IPS-18c (cell line): ENCODE measurements around the gene GNG7.

ENCODE experiments used
- H3K4me3 ChIP-seq: 2 replicates; pipeline ENCODE4 v1.7.0; 2013; ENCODE audit warnings: low read depth, mild to moderate bottlenecking, low read length, moderate library complexity; ENCODE audit not compliant: insufficient read depth
- H3K9me3 ChIP-seq: one replicate; pipeline ENCODE4 v1.6.1; 2013; ENCODE audit warnings: mild to moderate bottlenecking, low read length, moderate library complexity; ENCODE audit not compliant: control insufficient read depth, insufficient read depth

GNG7 gene

DNA sequence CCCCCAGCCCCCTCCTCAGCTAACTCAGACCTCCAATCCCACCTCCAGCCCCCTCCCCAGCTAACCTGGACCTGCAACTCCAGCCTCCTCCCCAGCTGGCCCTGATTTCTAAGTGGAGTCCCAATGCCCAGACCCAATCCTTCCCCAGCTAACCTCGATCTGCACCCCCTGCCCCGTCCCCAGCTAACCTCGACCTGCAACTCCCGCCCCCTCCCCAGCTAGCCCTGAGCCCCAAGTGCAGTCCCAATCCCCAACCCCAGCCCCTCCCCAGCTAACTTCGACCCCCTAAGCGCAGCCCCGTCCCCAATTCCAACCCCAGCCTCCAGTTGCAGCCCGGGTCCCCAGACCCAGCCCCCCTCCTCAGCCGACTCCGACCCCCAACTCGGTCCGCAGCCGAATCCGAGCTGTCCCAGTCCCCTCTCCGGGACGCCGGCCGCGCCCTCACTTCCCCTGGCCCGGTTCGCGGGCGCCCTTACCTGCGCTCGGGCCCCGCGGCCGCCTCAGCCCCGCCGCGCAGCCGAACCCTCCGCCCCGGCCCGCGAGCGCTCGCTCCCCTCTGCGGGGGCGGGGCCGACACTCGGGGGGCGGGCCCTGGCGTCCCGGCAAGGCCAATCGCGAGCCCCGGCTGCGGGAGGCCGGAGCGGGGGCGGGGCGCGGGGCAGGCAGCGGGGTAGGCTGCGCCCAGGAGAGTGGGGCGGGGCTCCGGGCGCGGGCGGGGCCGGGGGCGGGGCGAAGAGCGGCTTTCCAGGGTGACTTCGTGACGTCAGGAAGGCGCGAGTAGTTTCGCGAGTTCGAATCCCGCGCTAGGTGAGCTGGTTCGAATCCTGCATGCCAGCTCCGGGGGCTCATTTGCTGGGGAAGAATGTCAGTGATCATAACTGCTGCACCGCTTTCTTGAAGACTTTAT lies at the start of gene GNG7:
TSS of gene GNG7 (minus strand) at position 525 of the 907 bp plus-strand sequence. CDS start 182,006 bp downstream, outside the sequence.
- no peaks in the 10 kb centered on the region for H3K9me3 ChIP-seq
- H3K4me3 ChIP-seq: peak within 1 kb of the TSS; percentile 66

DNA sequence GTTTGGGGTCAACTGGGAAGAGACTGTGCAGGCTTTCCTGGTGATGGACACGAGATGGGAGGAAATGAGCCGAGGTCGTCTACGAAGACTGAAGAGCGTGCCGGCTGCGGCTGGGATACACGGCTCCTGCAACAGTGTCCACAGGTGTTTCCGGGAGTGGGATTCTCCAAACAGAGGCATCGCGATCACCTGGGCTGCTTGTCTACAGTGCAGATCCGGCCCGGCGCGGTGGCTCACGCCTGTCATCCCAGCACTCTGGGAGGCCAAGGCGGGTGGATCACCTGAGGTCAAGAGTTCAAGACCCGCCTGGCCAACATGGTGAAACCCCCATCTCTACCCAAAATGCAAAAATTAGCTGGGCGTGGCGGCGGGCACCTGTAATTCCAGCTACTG lies 48.9 kb upstream of the GNG7 start:
- no peak overlapping the region for H3K4me3 ChIP-seq
- no peaks in the 10 kb centered on the region for H3K9me3 ChIP-seq

DNA sequence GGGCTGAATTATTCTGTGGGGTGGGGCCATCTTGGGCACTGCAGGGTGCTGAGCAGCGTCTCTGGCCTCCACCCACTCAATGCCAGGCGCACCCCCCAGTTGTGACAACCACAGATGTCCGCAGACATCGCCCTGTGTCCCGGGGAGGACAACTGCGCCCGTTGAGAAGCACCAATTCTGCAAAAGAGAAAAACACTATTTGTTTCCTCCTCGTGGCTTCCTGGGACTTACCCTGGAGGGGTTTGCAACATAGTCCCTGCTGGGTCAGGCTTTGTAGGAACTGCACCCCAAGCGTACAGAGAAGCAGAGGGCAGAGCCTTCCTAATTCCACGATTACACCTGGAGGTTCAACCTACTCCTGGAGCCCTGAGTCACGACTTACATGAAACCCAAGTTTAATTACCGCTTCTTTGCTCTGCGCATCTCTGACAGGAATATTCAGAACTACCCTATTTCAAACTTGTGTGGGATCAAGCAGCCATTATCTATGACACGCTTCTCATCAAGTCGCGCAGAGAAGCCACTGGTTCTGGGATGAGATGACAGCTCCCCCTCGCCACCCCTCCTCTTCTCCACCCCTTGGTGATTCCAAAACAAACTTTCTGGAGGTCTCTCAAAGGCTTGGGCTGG lies 48.4 kb upstream of the GNG7 start:
- Histone ChIP-seq H3K9me3 (no peaks in the 10 kb centered on the region), H3K4me3 (no peak overlapping the region)

DNA sequence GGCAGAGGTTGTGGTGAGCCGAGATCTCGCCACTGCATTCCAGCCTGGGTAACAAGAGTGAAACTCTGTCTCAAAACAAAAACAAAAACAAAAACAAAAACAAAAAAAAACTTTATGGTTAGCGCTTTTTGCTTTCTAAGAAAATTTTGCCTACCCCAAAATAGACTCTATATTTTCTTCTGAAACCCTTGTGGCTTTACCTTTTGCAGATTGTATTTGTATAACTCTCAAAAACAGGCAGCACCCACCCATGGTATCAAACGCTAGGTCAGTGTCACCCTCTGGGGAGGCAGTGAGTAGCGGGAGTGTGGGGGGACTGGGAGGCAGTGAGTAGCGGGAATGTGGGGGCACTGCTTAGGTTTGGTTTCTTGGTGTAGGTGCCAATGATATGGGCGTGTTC lies 44.9 kb upstream of the GNG7 start:
- Histone ChIP-seq H3K4me3 (no peak overlapping the region), H3K9me3 (no peaks in the 10 kb centered on the region)

DNA sequence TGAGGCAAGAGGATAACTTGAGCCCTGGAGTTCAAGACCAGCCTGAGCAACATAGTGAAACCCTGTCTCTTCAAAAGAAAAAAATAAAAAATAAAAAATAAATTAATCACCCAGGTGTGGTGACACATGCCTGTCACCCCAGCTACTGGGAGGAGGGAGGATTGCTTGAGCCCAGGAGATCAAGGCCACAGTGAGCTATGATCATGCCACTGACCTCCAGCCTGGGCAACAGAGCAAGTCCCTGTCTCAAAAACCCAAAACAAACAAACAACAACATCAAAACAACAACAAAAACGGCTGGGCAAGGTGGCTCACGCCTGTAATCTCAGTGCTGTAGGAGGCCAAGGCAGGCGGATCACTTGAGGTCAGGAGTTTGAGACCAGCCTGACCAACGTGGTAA lies 41.6 kb upstream of the GNG7 start:
- no peak overlapping the region for H3K4me3 ChIP-seq
- no peaks in the 10 kb centered on the region for H3K9me3 ChIP-seq

DNA sequence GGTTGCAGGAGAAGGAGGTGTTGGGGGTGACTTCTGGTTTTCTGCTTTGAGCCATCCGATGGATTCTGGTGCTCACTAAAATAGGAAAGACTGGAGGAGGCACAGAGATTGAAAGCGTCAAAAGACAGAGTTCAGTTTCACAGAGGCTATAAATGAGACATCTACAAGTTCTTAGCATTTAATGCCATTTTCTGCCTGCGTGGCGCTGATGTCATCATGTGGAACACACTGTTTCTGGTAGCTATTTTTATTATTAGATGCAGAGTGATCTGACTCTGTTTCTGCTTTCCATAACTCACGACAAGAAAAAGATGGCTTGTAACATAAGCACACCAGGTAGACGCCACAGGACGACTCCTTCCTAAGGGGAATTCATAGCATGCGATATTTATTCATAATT lies 40.6 kb upstream of the GNG7 start:
- H3K4me3 ChIP-seq: no peak overlapping the region
- H3K9me3 ChIP-seq: no peaks in the 10 kb centered on the region

DNA sequence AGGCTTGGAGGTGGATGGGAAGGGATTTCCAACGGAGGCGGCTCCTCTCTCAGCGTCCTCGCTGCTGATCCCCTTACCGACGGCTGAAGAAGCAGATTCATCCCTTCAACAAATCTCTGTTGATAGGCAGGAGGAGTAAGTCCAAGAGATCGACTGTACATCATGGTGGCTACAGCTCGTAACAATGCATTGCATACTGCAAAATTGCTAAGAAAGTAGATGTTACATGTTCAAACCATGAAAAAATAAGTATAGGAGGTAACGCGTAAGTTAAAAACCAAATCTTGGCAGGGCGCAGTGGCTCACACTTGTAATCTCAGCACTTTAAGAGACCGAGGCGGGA lies 37.8 kb upstream of the GNG7 start:
- no peaks in the 10 kb centered on the region for H3K9me3 ChIP-seq
- H3K4me3 ChIP-seq: no peak overlapping the region

DNA sequence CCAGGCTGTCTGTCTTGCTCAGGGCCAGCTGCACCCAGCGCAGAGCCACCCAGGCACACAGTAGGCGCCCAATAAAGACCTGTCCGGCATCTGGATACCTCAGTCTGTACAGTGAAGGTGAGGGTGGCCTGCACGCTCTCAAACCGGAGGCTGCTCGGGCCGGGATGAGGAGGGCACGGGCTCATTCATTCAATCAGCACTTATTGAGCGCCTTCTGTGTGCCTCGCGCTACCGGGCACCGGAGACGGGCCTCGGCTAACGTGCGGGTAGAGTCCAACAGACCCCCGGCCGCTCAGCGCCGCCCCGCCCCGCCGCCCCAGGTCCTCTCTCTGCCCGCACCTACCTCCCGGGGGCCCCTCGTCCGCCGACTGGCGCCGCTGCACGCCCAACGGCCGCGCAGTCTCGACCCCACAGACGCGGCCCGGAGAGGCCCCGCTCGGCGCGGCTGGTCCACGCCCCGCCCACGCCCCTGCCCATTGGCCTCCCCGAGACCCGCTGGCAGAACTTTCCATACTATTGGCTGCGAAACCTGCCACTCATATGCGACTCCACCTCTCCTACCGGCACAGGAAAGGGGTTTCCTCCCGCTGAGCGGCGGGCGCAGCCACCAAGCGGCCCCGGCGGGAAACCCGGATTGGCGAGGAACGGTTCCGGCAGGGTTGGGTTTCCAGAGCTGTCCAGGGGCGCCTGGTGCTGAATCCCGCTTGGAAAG lies 37.3 kb upstream of the GNG7 start, which contains the start of gene SLC39A3:
TSS of gene SLC39A3 (minus strand) at position 416 of the 712 bp plus-strand sequence. CDS start 2,760 bp downstream, outside the sequence.
- no peaks in the 10 kb centered on the region for H3K9me3 ChIP-seq
- peak within 1 kb of the TSS; percentile 86 for H3K4me3 ChIP-seq

DNA sequence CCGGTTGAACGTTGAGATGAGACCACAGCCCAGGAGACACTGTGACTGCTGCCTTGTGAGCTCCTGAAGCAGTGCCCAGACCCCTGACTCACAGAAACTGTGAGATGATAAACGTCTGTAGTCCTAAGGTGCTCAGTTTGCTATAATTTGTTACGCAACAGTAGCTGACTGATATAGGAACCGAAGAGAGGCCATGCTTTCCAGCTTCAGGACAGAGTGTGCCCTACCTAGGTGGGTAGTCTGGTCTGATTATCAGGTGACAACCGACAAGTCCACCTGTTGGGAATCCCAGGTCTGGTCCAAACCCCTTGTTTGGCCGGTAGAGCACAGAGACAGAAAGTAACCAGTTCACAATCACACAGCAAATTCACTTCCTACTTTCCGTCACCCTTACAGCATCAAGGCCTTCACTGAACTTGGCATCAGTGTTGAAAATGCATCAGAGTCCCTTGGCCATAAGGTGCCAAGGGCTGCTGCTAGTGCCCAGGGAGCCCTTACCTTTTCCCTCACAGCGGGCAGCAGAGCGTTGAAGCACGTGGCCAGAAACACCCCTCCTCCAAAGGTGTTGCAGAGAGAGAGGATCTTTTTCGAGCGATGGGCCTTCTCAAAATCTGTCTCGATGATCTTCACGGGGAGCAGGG lies 34.2 kb upstream of the GNG7 start:
- H3K9me3 ChIP-seq: peaks cover 2% of the 10 kb centered on the region
- no peak overlapping the region for H3K4me3 ChIP-seq

DNA sequence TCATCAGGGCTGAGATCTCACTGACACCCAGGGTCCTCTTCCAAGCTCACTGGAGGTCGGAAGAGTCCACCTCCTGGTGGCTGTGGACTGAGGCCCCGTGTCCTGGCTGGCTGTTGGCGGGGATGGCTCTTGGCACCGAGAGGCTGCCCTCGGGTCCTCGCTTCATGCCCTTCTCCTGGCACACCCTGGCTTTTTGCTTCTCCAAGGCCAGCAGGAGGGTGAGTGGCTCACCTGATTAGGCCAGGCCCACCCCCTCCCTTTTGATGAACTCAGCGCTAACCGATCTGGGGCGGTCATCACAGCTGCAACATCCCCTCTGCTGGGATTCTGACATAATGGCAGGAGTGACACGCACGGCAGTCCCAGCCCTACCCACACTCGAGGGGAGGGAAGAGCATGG lies 32.9 kb upstream of the GNG7 start:
- Histone ChIP-seq H3K4me3 (no peak overlapping the region), H3K9me3 (peaks cover 2% of the 10 kb centered on the region)

DNA sequence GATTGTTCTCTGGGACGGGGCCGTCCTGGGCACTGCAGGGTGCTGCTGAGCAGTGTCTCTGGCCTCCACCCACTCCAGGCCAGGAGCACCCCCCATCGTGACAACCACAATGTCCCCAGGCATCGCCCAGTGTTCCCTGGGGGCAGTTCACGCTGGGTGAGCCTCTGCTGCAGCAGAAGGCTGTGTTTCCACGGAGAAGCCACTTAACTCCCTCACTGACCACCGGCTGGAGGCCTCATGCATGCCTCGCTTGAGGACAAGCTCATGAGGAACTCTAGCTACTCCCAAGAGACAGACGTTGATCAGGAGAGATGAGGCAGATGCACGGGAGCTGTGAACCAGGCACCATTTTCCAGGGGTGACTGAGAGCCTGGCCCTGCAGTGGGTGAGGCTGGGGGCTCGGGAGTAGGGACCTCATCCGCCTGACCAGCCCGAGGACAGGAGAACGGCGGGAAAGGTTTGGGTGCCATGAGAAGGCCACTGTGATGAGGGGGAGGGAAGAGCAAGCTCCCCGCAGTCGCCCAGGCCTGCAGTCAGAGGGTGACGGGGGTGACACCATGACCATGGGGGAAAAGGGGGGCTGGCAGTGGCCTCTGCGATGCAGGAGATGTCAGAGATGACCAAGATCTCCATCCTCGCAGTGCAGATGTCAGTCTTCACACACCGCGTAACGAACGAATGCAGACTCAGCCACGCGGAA lies 32.2 kb upstream of the GNG7 start:
- peaks cover 2% of the 10 kb centered on the region for H3K9me3 ChIP-seq
- no peak overlapping the region for H3K4me3 ChIP-seq

DNA sequence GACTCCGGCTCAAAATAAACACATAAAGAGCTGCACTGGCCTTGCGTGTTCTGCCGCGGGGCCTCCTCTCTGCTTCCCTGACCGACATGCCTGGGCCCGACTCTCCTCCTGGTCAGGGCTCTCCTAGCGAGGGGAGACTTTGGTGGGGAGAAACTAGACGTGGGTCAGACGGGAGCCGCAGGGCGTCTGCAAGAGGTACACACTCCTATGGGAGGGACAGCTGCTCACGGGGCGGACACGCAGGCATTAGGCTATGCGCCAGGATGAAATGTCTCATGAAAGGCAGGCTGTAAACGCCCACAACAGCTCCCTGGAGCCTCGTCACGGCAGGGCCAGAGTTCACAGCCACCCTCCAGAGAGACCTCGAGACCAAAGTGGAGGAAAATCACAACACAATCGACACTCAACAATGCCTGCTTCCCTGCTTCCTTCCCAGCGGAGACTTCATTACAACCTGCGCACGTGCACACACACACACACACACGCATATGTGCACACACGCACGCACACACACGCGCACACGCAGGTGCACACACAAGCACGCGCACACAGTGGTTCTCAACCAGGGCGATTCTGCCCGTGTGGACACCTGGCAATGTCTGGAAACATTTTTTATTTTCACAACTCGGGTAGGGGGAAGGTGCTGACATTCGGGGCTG lies 31.6 kb upstream of the GNG7 start:
- H3K9me3 ChIP-seq: peaks cover 2% of the 10 kb centered on the region
- H3K4me3 ChIP-seq: no peak overlapping the region

DNA sequence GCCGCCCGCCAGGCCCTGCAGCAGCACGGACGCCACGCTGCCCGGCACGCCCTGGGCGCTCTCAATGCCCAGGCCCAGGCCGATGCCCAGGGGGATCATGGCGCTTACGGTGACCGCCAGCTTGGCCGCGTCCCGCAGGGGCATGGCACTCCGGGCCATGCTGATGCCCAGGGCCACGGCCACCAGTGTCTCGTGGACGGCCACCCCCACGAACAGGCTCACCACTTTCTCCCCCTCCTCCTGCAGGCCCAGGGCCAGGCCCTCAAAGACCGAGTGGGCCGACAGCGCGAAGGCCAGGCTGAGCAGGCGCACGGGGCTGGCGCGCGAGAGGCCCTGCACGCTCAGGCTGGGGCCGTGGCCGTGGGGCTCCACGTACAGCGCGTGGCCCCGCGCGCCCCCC lies 30.4 kb upstream of the GNG7 start:
- H3K4me3 ChIP-seq: no peak overlapping the region
- H3K9me3 ChIP-seq: peaks cover 2% of the 10 kb centered on the region

DNA sequence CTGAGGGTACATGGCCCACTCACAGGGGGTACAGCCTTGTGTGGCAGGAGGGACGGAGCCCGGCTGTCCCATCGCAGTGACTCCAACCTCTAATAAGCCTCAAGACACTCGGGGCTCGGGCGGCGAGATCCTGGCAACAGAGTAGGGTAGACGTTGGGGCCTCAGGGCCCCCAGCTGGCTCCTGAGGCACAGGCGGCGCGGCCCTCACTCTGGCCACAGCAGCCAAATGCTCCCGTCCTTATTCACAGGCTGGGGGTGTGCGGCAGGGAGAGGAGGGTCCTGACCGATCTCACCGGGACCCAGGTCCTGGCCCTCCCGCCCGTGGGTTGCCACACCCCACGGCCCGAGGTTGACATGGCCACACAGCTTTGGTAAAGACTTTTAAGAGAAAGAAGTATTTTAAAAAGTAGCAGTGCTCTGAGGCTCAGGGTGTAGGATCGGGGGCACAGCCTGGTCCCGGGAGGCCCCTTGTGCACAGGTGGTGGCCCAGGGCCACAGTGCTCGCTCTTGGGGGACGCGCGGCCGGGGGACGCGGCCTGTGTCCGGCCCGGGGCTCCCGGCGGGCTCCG lies 29.7 kb upstream of the GNG7 start:
- Histone ChIP-seq H3K4me3 (no peak overlapping the region), H3K9me3 (peaks cover 2% of the 10 kb centered on the region)

DNA sequence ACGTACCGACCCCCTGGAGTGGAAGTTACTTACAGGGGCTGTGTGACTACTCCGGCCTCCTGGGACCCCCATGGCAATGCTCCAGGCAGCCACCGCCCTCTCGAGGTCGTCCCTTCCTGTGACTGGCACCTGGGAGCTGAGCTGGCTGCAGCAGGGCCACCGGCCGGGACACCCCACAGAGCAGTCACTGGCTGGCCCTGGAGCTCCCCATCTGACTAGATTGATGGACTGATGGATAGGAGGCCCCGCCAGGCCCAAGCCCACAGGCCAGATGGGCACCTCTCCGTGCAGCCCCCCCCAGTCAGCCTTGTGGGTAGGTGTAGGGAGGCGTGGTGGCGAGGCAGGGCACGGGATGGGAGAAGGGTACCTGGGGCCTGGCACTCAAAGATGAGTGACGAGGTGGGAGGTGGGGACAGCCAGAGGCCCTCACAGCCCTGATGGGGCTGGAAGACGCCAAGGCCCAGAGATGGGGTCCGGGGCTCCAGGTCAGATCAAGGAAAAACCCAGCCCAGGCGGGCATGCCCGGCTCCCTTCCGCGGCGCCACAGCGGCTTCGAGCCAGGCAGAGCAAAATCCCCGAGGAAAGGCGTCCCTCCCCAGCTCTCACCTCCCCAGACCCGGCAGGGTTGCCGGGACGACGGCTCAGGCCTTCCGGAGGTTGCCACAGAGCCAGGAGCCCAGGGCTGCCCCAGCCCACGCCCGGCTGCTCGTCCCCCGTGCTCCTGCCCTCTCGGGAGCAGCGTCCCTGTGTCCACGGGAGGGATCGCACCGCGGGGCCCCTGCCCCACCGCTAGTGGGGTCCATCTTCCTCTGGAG lies 28.9 kb upstream of the GNG7 start:
- Histone ChIP-seq H3K9me3 (peaks cover 2% of the 10 kb centered on the region), H3K4me3 (no peak overlapping the region)
